ENCODE measurements around the gene IER5. TPM values are rescaled to one million over a fixed set of nuclear protein-coding genes. Genes with fewer than 3 reads are reported as not detected.

IER5 gene
- polyA plus RNA-seq, 2 of the 4 experiments (the other 2 are of a cell fraction), result 26.8 to 40.2 TPM

GRCh38 chr1:181112071-181112929, 23.8 kb downstream of the IER5 start (continued):
- peak; percentile 94 for TF ChIP-seq HES2 (IDR thresholded peaks at IDR 0.05)
- TF ChIP-seq ATOH8 (CRISPR knock-in tag; IDR thresholded peaks at IDR 0.05; ENCODE audit: low read depth), result peak; percentile 99
- no peak for TF ChIP-seq KDM1A (IDR thresholded peaks at IDR 0.05; ENCODE audit: low read depth)
- peak; percentile 100 for TF ChIP-seq MAX (IDR thresholded peaks at IDR 0.05)
- TF ChIP-seq BCL3 (IDR thresholded peaks at IDR 0.05), result peak; percentile 94
- peak; percentile 67; the same call in 1 of the 2 replicates for TF ChIP-seq NPAS2 (CRISPR knock-in tag; IDR thresholded peaks at IDR 0.05; ENCODE audit: borderline replicate concordance)
- TF ChIP-seq E2F6 (IDR thresholded peaks at IDR 0.05; ENCODE audit: borderline replicate concordance, low read depth), result peak; percentile 98
- no peak for TF ChIP-seq ZFP36 (IDR thresholded peaks at IDR 0.05; ENCODE audit: borderline replicate concordance, partially characterized antibody)
- TF ChIP-seq HOXB5 (CRISPR knock-in tag; IDR thresholded peaks at IDR 0.05), result peak; percentile 92
- no peak for TF ChIP-seq CTCF (IDR thresholded peaks at IDR 0.05)
- TF ChIP-seq GATA3 (IDR thresholded peaks at IDR 0.05; ENCODE audit: borderline replicate concordance), result peak; percentile 97
- peak; percentile 93; a peak in 4 of 5 replicates for TF ChIP-seq EP300 (IDR thresholded peaks at IDR 0.05)
- peak; percentile 87 for TF ChIP-seq PBX3 (IDR thresholded peaks at IDR 0.05)
- TF ChIP-seq HMGXB4 (CRISPR knock-in tag; IDR thresholded peaks at IDR 0.05; ENCODE audit: borderline replicate concordance), result no peak
- TF ChIP-seq POLR2AphosphoS2 (conservative IDR thresholded peaks at IDR 0.05; ENCODE audit: low read length), result no peak
- TF ChIP-seq PHF8 (IDR thresholded peaks at IDR 0.05; ENCODE audit: borderline replicate concordance, low read depth), result no peak
- TF ChIP-seq USF2 (IDR thresholded peaks at IDR 0.05), result 0 out of 2 replicates have a peak, but pooled peaks have one; percentile 25
- no peak for TF ChIP-seq EHMT2 (IDR thresholded peaks at IDR 0.05; ENCODE audit: low read depth)
- TF ChIP-seq FOSL2 (IDR thresholded peaks at IDR 0.05), result peak; percentile 99
- peak; percentile 99 for TF ChIP-seq FOSL2 (CRISPR knock-in tag; IDR thresholded peaks at IDR 0.05)
- TF ChIP-seq HOXB13 (CRISPR knock-in tag; IDR thresholded peaks at IDR 0.05; ENCODE audit: low read depth), result peak; percentile 97
- TF ChIP-seq EHF (CRISPR knock-in tag; IDR thresholded peaks at IDR 0.05), result peak; percentile 97
- TF ChIP-seq NFE2L2 (conservative IDR thresholded peaks at IDR 0.05; ENCODE audit: low read length), result peak; percentile 69; the same call in 1 of the 2 replicates
- TF ChIP-seq HDAC2 (IDR thresholded peaks at IDR 0.05), result no peak
- TF ChIP-seq CBX8 (IDR thresholded peaks at IDR 0.05), result no peak
- peak; percentile 94 for TF ChIP-seq HEYL (CRISPR knock-in tag; IDR thresholded peaks at IDR 0.05)
- no peak for TF ChIP-seq BHLHE40 (IDR thresholded peaks at IDR 0.05; ENCODE audit: low read depth, low read length)
- peak; percentile 92 for TF ChIP-seq RARB (CRISPR knock-in tag; IDR thresholded peaks at IDR 0.05)
- TF ChIP-seq TFCP2L1 (CRISPR knock-in tag; IDR thresholded peaks at IDR 0.05), result peak; percentile 88; the same call in 1 of the 2 replicates
